Embryonic facial prominence (tissue), 1 donor: ENCODE measurements around the gene SAC3D1.

ENCODE experiments used
- DNase-seq: peaks from one replicate; pipeline ENCODE4 v3.0.0-alpha.2; 2016; ENCODE audit errors: extremely low spot score

The SAC3D1 gene

DNA sequence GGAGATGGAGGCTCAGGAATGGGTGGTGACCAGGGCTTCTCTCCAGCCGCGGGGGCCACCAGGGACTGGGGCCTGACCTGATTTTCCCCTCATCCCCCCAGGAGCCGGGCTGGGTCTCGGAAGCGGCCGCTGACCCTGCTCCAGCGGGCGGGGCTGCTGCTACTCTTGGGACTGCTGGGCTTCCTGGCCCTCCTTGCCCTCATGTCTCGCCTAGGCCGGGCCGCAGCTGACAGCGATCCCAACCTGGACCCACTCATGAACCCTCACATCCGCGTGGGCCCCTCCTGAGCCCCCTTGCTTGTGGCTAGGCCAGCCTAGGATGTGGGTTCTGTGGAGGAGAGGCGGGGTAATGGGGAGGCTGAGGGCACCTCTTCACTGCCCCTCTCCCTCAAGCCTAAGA lies 46.8 kb downstream of the SAC3D1 start:
- DNase-seq = no peak

DNA sequence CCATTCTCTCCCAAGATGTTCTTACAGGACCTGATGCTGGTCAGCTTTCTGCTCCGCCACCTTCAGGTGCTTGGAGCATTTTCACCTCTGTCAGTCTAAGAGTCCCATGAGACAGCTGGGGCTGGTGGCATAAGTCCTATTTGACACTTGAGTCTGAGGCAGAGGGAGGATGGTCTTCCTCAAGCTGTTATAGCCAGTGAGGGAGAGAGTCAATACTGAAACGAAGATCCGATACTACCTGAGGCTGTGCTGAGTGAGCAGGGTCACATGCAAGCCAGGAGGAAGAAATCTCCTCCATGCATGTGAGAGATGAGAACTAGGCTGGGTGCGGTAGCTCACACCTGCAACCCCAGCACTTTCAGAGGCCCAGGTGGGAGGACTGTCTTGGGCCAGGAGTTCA lies 48.6 kb downstream of the SAC3D1 start:
- DNase-seq = no peak

DNA sequence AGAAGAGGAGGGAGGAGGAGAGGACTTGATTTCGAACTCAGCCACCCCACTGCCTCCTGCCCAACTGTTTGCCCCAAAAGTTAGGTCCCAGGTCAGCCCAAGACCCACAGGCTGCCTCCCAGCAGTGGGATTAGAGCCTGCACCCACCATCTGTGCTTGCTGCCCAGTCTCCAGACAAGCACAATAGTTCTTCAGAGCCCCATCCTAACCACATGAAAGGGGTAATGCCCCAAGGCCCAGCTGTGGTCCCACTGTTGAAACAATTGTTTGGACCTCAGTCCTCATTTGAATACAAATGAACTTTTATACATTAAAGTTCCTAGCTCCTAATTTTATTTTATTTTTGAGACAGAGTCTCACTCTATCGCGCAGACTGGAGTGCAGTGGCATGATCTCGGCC lies 49.6 kb downstream of the SAC3D1 start:
- no peak for DNase-seq
